SH-SY5Y (cell line): ENCODE data around the gene SURF6.

Experiments used
- GATA2 ChIP-seq: IDR thresholded peaks from 2 replicates; pipeline ENCODE4 v1.6.1; 2011; ENCODE audit warnings: mild to moderate bottlenecking, low read depth, low read length
- GATA3 ChIP-seq: IDR thresholded peaks from 2 replicates; pipeline ENCODE4 v1.6.1; 2011; ENCODE audit warnings: low read depth, mild to moderate bottlenecking, low read length, moderate library complexity

SURF6 gene

GRCh38 chr9:133359399-133360175, 23.6 kb upstream of the SURF6 start:
- TF ChIP-seq GATA3: no peak
- TF ChIP-seq GATA2: no peak

- TF ChIP-seq GATA2 (no peak), GATA3 (no peak)
Observed at GRCh38 chr9:133357656-133358055, 21.7 kb upstream of the SURF6 start.

GRCh38 chr9:133356391-133357091, 20.6 kb upstream of the SURF6 start, which contains the start of the genes SURF1 and SURF2:
SURF1 (minus strand) TSS chr9:133356487; CDS start chr9:133356453, 34 bp downstream.
SURF2 (plus strand) TSS chr9:133356550; CDS start chr9:133356593, 43 bp downstream.
- TF ChIP-seq GATA3: no peak
- TF ChIP-seq GATA2: no peak

GRCh38 chr9:133355881-133356357, 19.9 kb upstream of the SURF6 start:
- TF ChIP-seq GATA3: no peak
- no peak for TF ChIP-seq GATA2

GRCh38 chr9:133354766-133355165, 18.8 kb upstream of the SURF6 start:
- TF ChIP-seq GATA3 (no peak), GATA2 (no peak)

GRCh38 chr9:133353548-133353947, 17.6 kb upstream of the SURF6 start:
- TF ChIP-seq GATA2: no peak
- no peak for TF ChIP-seq GATA3

GRCh38 chr9:133352635-133353340, 16.8 kb upstream of the SURF6 start:
- no peak for TF ChIP-seq GATA2
- TF ChIP-seq GATA3: no peak

- TF ChIP-seq GATA2 (no peak), GATA3 (no peak)
Observed at GRCh38 chr9:133351908-133352634, 16.1 kb upstream of the SURF6 start.

GRCh38 chr9:133351526-133351907, 15.5 kb upstream of the SURF6 start:
- TF ChIP-seq GATA2 (no peak), GATA3 (no peak)

- TF ChIP-seq GATA2 (no peak), GATA3 (no peak)
Observed at GRCh38 chr9:133349965-133350616, 14.1 kb upstream of the SURF6 start.

GRCh38 chr9:133348718-133349573, 13.0 kb upstream of the SURF6 start:
- no peak for TF ChIP-seq GATA2
- TF ChIP-seq GATA3: no peak

GRCh38 chr9:133347985-133348717, 12.2 kb upstream of the SURF6 start, which contains the start of the genes MED22 and RPL7A:
MED22 (minus strand) TSS chr9:133348131; CDS start chr9:133346662, 1,469 bp downstream.
RPL7A (plus strand) TSS chr9:133348218; CDS start chr9:133348244, 26 bp downstream.
- TF ChIP-seq GATA3 (no peak), GATA2 (no peak)
